H1 (cell line): ENCODE measurements around the gene SMURF2. TPM values are rescaled to one million over a fixed set of nuclear protein-coding genes. Genes with fewer than 3 reads are reported as not detected.

Experiments
- CTCF ChIA-PET: fragments of 300-600 bp; sonication (Branson Sonifier 250); formaldehyde crosslinking; loops from one replicate; lab custom pipeline; 2021; ENCODE audit not compliant: partially characterized antibody; lab: Charles Lee
- POLR2A ChIA-PET: fragments of 300-600 bp; sonication (Branson Sonifier 250); formaldehyde crosslinking; loops from one replicate; lab custom pipeline; 2021; ENCODE audit warnings: inconsistent platforms; ENCODE audit not compliant: partially characterized antibody; lab: Charles Lee
- DNase-seq, 2 experiments: peaks; one replicate each; pipeline versions ENCODE4 v3.0.0 to v3.0.0-alpha.2; 2010 to 2022; ENCODE audit warnings: low spot score in 2 of 2, low read depth in 1 of 2, mixed read lengths in 1 of 2
- FAIRE-seq: peaks from 2 replicates; lab custom pipeline; 2011; peaks lifted over from hg19 to GRCh38; lab: Jason Lieb, UNC
- H2AFZ ChIP-seq: 2 replicates; pipeline ENCODE4 v1.8.1; 2012; ENCODE audit warnings: low read length, inconsistent platforms
- H2AK5ac ChIP-seq: 2 replicates; pipeline ENCODE4 v1.6.1; 2013; ENCODE audit warnings: low read depth, low read length
- H2BK120ac ChIP-seq: replicated peaks from 2 replicates; pipeline ENCODE3; 2013; ENCODE audit warnings: low read depth, low read length, inconsistent platforms
- H2BK12ac ChIP-seq: 2 replicates; pipeline ENCODE4 v1.6.1; 2013; ENCODE audit warnings: low read depth, low read length
- H2BK15ac ChIP-seq: 2 replicates; pipeline ENCODE4 v1.6.1; 2013; ENCODE audit warnings: low read length
- H2BK20ac ChIP-seq: 2 replicates; pipeline ENCODE4 v1.6.1; 2013; ENCODE audit warnings: low read length
- H2BK5ac ChIP-seq: 2 replicates; pipeline ENCODE4 v1.6.1; 2013; ENCODE audit warnings: low read depth, low read length
- H3K14ac ChIP-seq: 2 replicates; pipeline ENCODE4 v1.6.1; 2013; ENCODE audit warnings: inconsistent platforms; ENCODE audit not compliant: insufficient read length
- H3K18ac ChIP-seq: 2 replicates; pipeline ENCODE4 v1.6.1; 2013; ENCODE audit warnings: low read length; ENCODE audit errors: extremely low read depth
- H3K23ac ChIP-seq: 2 replicates; pipeline ENCODE4 v1.6.1; 2013; ENCODE audit warnings: inconsistent platforms; ENCODE audit not compliant: insufficient read length
- H3K23me2 ChIP-seq: 2 replicates; pipeline ENCODE4 v1.6.1; 2013; ENCODE audit warnings: low read depth, low read length
- H3K27ac ChIP-seq: 2 replicates; pipeline ENCODE4 v1.6.1; 2011; ENCODE audit warnings: low read depth, low read length, inconsistent platforms
- H3K27me3 ChIP-seq, 4 experiments: replicated peaks in 1 of 4; 1 replicate in 1 of 4; 2 replicates in 3 of 4; pipeline versions ENCODE4 v1.6.1 to v1.8.1; 2011 to 2013; ENCODE audit warnings: low read length in 3 of 4, mild to moderate bottlenecking in 3 of 4, inconsistent platforms in 2 of 4, mixed read lengths in 2 of 4, moderate library complexity in 1 of 4; ENCODE audit not compliant: control insufficient read depth in 3 of 4, insufficient read depth in 3 of 4; ENCODE audit errors: extremely low read depth in 1 of 4
- H3K36me3 ChIP-seq, 4 experiments: 2 replicates each; pipeline versions ENCODE4 v1.6.1 to v1.8.1; 2011 to 2013; ENCODE audit warnings: mild to moderate bottlenecking in 4 of 4, low read length in 3 of 4, moderate library complexity in 2 of 4, control low read depth in 1 of 4, inconsistent platforms in 1 of 4; ENCODE audit not compliant: insufficient read depth in 4 of 4, control insufficient read depth in 2 of 4
- H3K4ac ChIP-seq: replicated peaks from 2 replicates; pipeline ENCODE3; 2013; ENCODE audit warnings: low read length, low read depth, mixed read lengths, inconsistent platforms; ENCODE audit not compliant: insufficient read length
- H3K4me1 ChIP-seq, 4 experiments: replicated peaks in 1 of 4; 1 replicate in 1 of 4; 2 replicates in 3 of 4; pipeline versions ENCODE4 v1.6.1 to v1.8.1; 2011 to 2013; ENCODE audit warnings: low read length in 3 of 4, inconsistent platforms in 2 of 4, mixed read lengths in 1 of 4; ENCODE audit not compliant: insufficient read depth in 4 of 4, control insufficient read depth in 3 of 4
- H3K4me2 ChIP-seq, 2 experiments: 2 replicates each; pipeline versions ENCODE4 v1.6.1 to v1.8.1; 2011 to 2013; ENCODE audit warnings: low read depth in 2 of 2, low read length in 2 of 2, control low read depth in 1 of 2, inconsistent platforms in 1 of 2, mild to moderate bottlenecking in 1 of 2; ENCODE audit not compliant: insufficient read depth in 1 of 2
- H3K4me3 ChIP-seq, 4 experiments: fragments of 200-600, 300-600 bp in 1 of 4; sonication (generic), shearing (Covaris generic), sonication (Bioruptor Twin) in 1 of 4; 2 replicates each; pipeline versions ENCODE4 v1.5.1 to v1.8.1; 2011 to 2016; ENCODE audit warnings: low read length in 4 of 4, low read depth in 3 of 4, control low read depth in 2 of 4, inconsistent platforms in 2 of 4, mild to moderate bottlenecking in 2 of 4, mixed read lengths in 1 of 4, moderate library complexity in 1 of 4; ENCODE audit not compliant: insufficient read depth in 2 of 4; ENCODE audit errors: extremely low read depth in 1 of 4
- H3K56ac ChIP-seq: replicated peaks from 2 replicates; pipeline ENCODE3; 2013; ENCODE audit warnings: low read depth, mild to moderate bottlenecking, mixed read lengths, low read length, inconsistent platforms; ENCODE audit not compliant: insufficient read length
- H3K79me1 ChIP-seq: 2 replicates; pipeline ENCODE4 v1.6.1; 2013; ENCODE audit warnings: low read depth, low read length, control low read depth
- H3K79me2 ChIP-seq, 2 experiments: 2 replicates each; pipeline versions ENCODE4 v1.6.1 to v1.8.1; 2012 to 2013; ENCODE audit warnings: low read length in 2 of 2, mild to moderate bottlenecking in 2 of 2, inconsistent platforms in 1 of 2; ENCODE audit not compliant: insufficient read depth in 2 of 2, control insufficient read depth in 1 of 2
- H3K9ac ChIP-seq, 4 experiments: replicated peaks in 1 of 4; 1 replicate in 1 of 4; 2 replicates in 3 of 4; pipeline versions ENCODE4 v1.6.1 to v1.8.1; 2011 to 2013; ENCODE audit warnings: low read depth in 3 of 4, low read length in 3 of 4, control low read depth in 2 of 4, mild to moderate bottlenecking in 2 of 4, moderate library complexity in 2 of 4, inconsistent platforms in 1 of 4; ENCODE audit errors: extremely low read depth in 1 of 4
- H3K9me3 ChIP-seq, 2 experiments: 2 replicates each; pipeline versions ENCODE4 v1.6.1 to v1.8.1; 2012 to 2013; ENCODE audit warnings: mild to moderate bottlenecking in 2 of 2, moderate library complexity in 2 of 2, control low read depth in 1 of 2, inconsistent platforms in 1 of 2, low read depth in 1 of 2, low read length in 1 of 2, mixed read lengths in 1 of 2; ENCODE audit not compliant: insufficient read depth in 2 of 2
- H4K20me1 ChIP-seq, 2 experiments: replicated peaks in 1 of 2; 2 replicates each; pipeline versions ENCODE3 to v1.8.1; 2011 to 2013; ENCODE audit warnings: inconsistent platforms in 2 of 2, low read length in 2 of 2, mild to moderate bottlenecking in 1 of 2; ENCODE audit not compliant: insufficient read depth in 2 of 2, control insufficient read depth in 1 of 2
- H4K5ac ChIP-seq: 2 replicates; pipeline ENCODE4 v1.6.1; 2013; ENCODE audit warnings: low read length, low read depth, mixed read lengths, inconsistent platforms; ENCODE audit not compliant: insufficient read length
- H4K8ac ChIP-seq: 2 replicates; pipeline ENCODE4 v1.8.0; 2013; ENCODE audit warnings: mild to moderate bottlenecking, moderate library complexity, low read length, inconsistent platforms; ENCODE audit not compliant: insufficient read depth; ENCODE audit errors: extremely low read depth
- H4K91ac ChIP-seq: replicated peaks from 2 replicates; pipeline ENCODE3; 2013; ENCODE audit warnings: low read length, mixed read lengths, inconsistent platforms; ENCODE audit not compliant: insufficient read length
- SRF ChIP-seq: IDR thresholded peaks from 2 replicates; pipeline ENCODE4 v1.6.1; 2011; ENCODE audit warnings: mild to moderate bottlenecking, low read depth, low read length, moderate library complexity
- YY1 ChIP-seq: IDR thresholded peaks from 2 replicates; pipeline ENCODE4 v1.6.1; 2011; ENCODE audit warnings: low read depth, mild to moderate bottlenecking, low read length
- WGBS, 2 experiments: shearing (Covaris generic) in 1 of 2; methylation state at CpG; one replicate each; pipeline versions ENCODE4 v1.1.6 to v1.1.7; 2013 to 2015; ENCODE audit warnings: low lambda C conversion rate in 2 of 2, mixed read lengths in 2 of 2, inconsistent platforms in 1 of 2, low coverage in 1 of 2, missing lambda C conversion rate in 1 of 2; ENCODE audit not compliant: insufficient replicate concordance in 2 of 2, insufficient coverage in 1 of 2, insufficient read length in 1 of 2; ENCODE audit errors: extremely low coverage in 1 of 2, missing lambda C conversion rate in 1 of 2; 5-methylcytosine and 5-hydroxymethylcytosine counted together
- polyA plus RNA-seq, 7 experiments: library from polyadenylated mRNA; depleted of rRNA in 3 of 7; stranded (reverse) in 5 of 7; unstranded in 2 of 7; fragments of >200 nt in 5 of 7; fragments of 200-250 nt in 2 of 7; gene quantifications; 1 replicate in 5 of 7; 2 replicates in 1 of 7; 4 replicates in 1 of 7; pipeline versions ENCODE4 v1.2.1 to v1.2.3, GENCODE V29; 2011 to 2013; ENCODE audit warnings: missing spikeins in 2 of 7, mixed read lengths in 2 of 7
- total RNA-seq: library from RNA; stranded (reverse); fragmentation: NEBNext Ultra II Directional; extraction: Animal tissue kit (Norgen Biotek cat#: 25700); gene quantifications from 2 replicates; pipeline ENCODE4 v1.2.1, GENCODE V29; 2021

SMURF2 gene
- total and polyA plus RNA-seq, 2 of the 8 experiments (the other 6 are each of a cell fraction or from before 2014, with no cell fraction given), result 7.2 to 29.2 TPM

DNA sequence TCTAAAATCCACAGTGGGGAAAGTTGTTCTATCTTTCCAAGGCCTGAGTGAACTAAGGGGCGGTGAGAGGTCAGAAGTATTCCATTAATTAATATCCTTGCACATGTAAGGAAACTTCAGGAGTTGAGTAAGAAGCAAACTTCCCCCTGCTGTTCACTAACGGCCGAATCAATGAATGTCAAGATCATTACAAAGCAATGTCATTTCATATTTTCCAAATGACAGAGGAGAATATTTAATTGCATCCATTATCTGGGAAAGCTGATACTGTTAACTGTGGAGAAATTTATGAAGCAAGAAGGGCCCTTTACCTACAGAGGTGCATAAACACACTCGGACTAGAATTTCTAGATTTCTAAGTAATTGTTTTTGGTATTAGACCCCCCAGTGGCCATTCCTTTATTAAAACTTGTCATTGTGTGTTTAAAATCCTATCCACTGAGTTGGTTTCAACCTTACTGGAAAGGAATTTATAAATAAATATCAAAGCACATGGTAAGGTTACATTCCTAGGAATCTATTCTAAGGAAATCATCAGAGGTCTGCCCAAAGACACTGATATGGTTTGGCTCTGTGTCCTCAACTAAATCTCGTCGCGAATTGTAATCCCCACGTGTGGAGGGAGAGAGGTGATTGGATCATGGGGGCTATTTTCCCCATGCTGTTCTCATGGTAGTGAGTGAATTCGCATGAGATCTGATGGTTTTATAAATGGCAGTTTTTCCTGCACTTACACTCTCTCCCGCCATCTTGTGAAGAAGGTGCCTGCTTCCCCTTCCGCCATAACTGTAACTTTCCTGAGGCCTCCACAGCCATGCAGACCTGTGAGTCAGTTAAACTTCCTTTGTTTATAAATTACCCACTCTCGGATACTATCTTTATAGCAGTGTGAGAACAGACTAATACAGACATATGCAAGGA lies 20.4 kb upstream of the SMURF2 start:
- WGBS, 2 experiments, result 92% methylated on average over 12 of the region's 12 CpGs; no CpG with 5 or more reads in 1 of the 2 experiments
- Histone ChIP-seq H4K5ac (no peak overlapping the region), H2BK5ac (no peak overlapping the region), H3K79me2 (no peaks in the 10 kb centered on the region), H3K36me3 (no peaks in the 10 kb centered on the region), H3K23me2 (no peaks in the 10 kb centered on the region), H4K91ac (no peak overlapping the region), H2AK5ac (no peak overlapping the region), H3K9me3 (no peaks in the 10 kb centered on the region), H4K20me1 (no peaks in the 10 kb centered on the region), H2BK12ac (no peak overlapping the region), H2BK15ac (no peak overlapping the region), H3K27me3 (no peaks in the 10 kb centered on the region), H3K4ac (no peak overlapping the region), H3K18ac (no peak overlapping the region), H2BK120ac (no peak overlapping the region), H3K27ac (no peak overlapping the region), H3K4me3 (no peak overlapping the region), H3K14ac (no peak overlapping the region), H3K4me2 (no peak overlapping the region), H3K79me1 (no peaks in the 10 kb centered on the region), H2BK20ac (no peak overlapping the region), H3K9ac (no peak overlapping the region), H4K8ac (no peak overlapping the region), H3K4me1 (no peaks in the 10 kb centered on the region), H3K23ac (no peak overlapping the region), H3K56ac (no peak overlapping the region), H2AFZ (0 out of 2 replicates have a peak overlapping the region, but pooled peaks have one; percentile 35)
- ChIA-PET CTCF (no interaction called here), POLR2A (no interaction called here)
- FAIRE-seq, result no peak
- DNase-seq, result no peak
- TF ChIP-seq SRF (no peak), YY1 (0 out of 2 replicates have a peak, but pooled peaks have one; percentile 9)
